Fibroblast of villous mesenchyme (primary cell): ENCODE results near the gene MT1E. TPM values are rescaled to one million over a fixed set of nuclear protein-coding genes. Genes with fewer than 3 reads are reported as not detected.
"Not testable (repeated sequence)": the region's sequence is repeated elsewhere in the genome, so short reads cannot be mapped to it uniquely, and the experiment has no call there.

Source experiments
- DNase-seq: peaks from one replicate; pipeline ENCODE4 v3.0.0-alpha.2; 2010; ENCODE audit warnings: low read depth
- H3K4me3 ChIP-seq: 2 replicates; pipeline ENCODE4 v1.5.1; 2011; ENCODE audit warnings: low read depth, mild to moderate bottlenecking, low read length
- CTCF ChIP-seq: IDR thresholded peaks from 2 replicates; pipeline ENCODE4 v1.5.1; 2012; ENCODE audit warnings: low read depth, mild to moderate bottlenecking, low read length; ENCODE audit not compliant: insufficient read depth
- total RNA-seq: library from RNA; depleted of rRNA; stranded (reverse); fragments of >200 nt; gene quantifications from 2 replicates; pipeline ENCODE4 v1.2.3, GENCODE V29; 2012

The MT1E gene
- total RNA-seq, 1 donor = 21.6 TPM

- TF ChIP-seq CTCF = no peak
- peak overlapping the region; percentile 45 for H3K4me3 ChIP-seq
- DNase-seq = no peak
These were observed 8.9 kb upstream of the MT1E start for GRCh38 chr16:56616608-56617211.

- DNase-seq = peak; percentile 75
- no peak for TF ChIP-seq CTCF
- H3K4me3 ChIP-seq = peak overlapping the region; percentile 45
These were observed 8.1 kb upstream of the MT1E start for GRCh38 chr16:56617212-56618085.

GRCh38 chr16:56618138-56618537, 7.4 kb upstream of the MT1E start:
- H3K4me3 ChIP-seq = no peak overlapping the region
- DNase-seq = no peak
- no peak for TF ChIP-seq CTCF

GRCh38 chr16:56620339-56620897, 5.2 kb upstream of the MT1E start:
- H3K4me3 ChIP-seq = no peak overlapping the region
- DNase-seq = no peak
- TF ChIP-seq CTCF = no peak

- not testable (repeated sequence) for DNase-seq
These were observed 3.7 kb upstream of the MT1E start for GRCh38 chr16:56621665-56622445.

GRCh38 chr16:56623184-56623583, 2.4 kb upstream of the MT1E start:
- H3K4me3 ChIP-seq, DNase-seq: not testable (repeated sequence)

More at GRCh38 chr16:56621665-56622445, 3.7 kb upstream of the MT1E start:
- H3K4me3 ChIP-seq = not testable (repeated sequence)

- no peak overlapping the region for H3K4me3 ChIP-seq
- no peak for TF ChIP-seq CTCF
- no peak for DNase-seq
These were observed 1.9 kb upstream of the MT1E start for GRCh38 chr16:56623637-56624036.
